ENCODE data around the gene FRA10AC1.

FRA10AC1 gene, protein sequence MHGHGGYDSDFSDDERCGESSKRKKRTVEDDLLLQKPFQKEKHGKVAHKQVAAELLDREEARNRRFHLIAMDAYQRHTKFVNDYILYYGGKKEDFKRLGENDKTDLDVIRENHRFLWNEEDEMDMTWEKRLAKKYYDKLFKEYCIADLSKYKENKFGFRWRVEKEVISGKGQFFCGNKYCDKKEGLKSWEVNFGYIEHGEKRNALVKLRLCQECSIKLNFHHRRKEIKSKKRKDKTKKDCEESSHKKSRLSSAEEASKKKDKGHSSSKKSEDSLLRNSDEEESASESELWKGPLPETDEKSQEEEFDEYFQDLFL

DNA sequence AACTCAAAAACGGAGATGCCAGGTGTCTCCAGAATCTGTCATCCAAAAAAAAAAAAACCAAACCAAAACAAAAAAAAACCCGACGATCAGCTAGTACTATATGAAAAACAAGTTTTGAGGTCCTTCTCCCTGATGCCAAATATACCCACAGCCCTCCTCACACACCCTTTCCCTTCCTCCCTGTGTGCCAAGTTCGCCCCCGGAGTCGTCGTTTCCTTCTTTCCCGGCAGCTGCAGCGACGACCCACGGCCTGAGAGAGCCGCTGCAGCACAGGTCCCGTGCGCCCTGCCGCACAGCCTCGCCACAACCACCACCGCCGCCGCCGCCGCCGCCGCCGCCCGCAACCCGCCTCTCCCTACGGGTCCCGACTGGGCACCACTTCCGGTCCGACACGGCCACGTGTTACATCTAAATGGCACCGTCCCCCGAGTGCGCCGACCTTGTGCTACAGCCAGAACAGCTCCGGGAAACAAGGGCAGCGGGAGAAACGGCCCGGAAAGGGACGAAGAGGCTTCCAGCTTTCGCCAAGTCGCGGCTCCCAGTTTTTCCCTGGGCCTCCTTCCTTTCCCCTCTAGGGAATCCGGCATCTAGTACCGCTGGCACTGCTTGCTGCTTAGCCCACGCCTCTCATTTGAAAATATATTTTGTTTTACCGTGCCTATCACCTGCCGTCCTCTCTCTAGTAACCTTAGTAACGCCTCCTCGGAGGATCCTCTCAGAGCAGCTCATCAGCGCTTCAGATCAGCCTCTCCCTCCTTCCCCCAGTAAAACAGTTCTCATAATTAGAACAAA is at the start of gene FRA10AC1:
Gene FRA10AC1 (minus strand): TSS at position 383 of the 792 bp plus-strand sequence. CDS start 2,486 bp downstream, outside the sequence.
- DNase-seq, result peak; percentile 90

DNA sequence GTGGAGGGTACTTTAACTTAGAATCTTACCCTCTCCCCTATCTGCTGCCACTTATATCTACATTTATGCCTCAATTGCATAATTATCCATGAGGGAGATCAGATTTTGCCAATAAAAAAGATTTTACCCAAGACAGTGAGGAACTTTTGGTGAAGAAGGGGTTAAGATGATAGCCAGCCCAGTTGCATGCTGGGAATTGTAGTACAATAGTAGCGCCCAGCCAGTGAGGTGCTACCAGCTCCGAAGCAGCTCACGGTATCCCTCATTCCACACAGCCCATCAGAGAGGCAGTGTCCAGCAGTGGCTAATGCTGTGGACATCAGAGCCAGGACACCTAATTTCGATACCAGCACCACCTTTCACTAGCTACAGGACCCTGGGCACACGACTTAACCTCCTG is 49.4 kb upstream of the FRA10AC1 start:
- peak; percentile 8 for DNase-seq

DNA sequence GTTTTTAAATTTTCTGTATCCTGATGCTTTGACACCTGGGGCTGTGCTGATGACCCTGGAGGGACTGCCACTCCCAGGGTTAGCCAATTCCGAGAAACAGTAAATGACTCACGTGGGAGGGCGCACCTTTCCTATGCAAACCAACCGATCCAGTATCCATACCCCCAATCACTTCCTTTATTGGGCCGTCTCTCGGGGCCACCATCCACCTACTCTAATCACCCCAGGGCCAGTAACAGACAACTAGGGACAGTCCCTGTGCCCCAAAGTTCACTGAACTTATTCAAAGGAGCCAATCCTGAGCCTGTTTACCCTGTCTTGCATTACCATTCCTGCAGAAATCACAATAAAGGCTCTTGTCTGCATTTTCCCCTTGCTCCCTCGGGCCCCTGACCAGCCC is 48.7 kb upstream of the FRA10AC1 start:
- no peak for DNase-seq

DNA sequence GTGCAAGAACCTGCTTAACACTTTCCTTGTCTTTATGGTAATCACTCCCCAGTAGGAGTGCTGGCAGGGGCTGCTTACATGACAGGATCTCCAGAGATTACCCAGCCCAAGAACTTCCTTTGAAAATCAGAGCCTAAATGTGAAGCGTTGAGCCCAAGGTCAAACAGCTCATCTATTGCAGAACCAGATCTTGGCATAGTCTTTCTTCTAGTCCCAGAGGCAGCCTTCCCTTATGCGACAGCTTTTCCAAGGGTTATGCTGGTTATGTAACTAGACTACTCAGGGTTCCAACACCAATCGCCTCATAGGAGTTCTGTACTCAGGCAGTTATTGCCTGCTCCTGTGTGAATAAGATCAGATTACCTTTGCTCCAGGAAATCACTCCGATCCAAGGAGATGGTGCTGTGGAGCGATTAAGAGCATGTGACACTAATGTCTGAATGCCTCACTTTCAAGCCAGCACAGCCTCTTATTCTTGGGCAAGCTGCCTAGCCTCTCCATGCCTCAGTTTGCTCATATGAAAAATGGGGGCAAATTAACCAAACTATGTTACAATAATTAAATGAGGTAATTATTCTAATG is 46.9 kb upstream of the FRA10AC1 start:
- no peak for DNase-seq

DNA sequence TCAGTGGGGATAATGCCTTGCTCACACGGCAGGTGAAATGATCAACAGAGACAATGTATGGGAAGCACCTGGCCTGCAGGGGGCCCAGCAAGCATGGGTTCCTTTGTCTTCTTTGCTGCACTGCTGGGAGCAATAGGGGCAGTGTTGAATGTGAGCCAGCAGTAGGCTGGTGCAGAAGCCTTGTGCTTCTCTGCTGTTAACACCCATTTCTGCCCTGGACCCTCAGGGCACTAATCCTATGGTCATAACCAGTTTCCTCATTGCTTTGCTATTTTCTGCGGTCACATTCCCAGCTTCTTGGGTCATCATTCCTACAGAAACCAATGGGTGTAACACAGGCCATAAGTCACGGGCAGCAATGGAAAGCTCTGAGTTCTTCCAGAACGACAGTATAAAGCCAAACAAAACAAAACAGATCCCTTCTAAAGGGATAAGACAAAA is 44.5 kb upstream of the FRA10AC1 start:
- no peak for DNase-seq

DNA sequence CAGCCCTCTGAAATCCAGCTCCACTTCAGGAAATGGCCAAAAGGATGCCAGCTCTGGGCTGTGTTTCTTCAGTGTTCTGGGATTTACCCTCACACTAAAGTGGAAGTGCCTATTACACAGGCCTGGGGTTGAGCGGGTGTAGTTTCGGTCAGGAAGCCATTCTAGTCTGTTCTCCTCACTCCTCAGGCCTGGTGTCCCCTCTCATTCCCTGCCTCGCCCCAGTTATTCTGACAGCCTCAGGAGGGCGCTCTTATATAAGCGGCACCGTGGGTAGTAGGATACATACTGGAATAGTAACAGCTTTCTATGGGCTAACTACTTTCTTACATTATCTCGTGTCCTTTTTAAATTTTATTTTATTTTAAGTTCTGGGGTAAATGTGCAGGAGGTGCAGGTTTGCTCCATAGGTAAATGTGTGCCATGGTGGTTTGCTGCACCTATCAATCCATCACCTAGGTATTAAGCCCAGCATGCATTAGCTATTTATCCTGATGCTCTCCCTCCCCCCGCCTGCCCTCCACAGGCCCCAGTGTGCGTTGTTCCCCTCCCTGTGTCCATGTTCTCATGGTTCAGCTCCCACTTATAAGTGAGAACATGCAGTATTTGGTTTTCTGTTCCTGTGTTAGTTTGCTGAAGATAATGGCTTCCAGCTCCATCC is 43.1 kb upstream of the FRA10AC1 start:
- DNase-seq, result no peak

DNA sequence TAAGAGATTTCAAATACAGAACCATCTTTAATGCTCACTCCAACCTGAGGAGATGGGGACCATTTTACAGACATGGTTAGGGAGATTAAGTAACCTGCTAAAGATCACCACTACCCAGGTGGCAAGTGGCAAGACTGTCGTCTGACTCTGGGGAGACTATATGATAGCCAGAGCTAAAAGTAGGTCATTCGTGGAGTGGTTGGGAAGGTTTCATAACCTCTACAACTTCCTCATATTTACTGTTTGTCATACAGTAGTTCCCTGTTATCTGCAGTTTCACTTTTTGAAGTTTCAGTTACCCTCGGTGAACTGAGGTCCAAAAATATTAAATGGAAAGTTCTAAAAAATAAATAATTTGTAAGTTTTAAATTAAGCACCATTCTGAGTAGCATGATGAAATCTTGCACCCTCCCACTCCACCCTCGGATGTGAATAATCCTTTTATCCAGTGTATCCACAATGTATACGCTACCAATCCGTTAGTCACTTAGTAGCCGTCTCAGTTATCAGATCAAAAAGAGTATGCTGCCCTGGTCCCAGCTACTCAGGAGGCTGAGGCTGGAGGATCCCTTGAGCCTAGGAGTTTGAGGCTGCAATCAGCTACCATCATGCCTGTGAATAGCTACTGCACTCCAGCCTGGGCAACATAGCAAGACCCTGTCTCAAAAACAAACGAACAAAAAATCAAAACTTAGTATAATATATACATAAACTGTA is 40.4 kb upstream of the FRA10AC1 start:
- no peak for DNase-seq

DNA sequence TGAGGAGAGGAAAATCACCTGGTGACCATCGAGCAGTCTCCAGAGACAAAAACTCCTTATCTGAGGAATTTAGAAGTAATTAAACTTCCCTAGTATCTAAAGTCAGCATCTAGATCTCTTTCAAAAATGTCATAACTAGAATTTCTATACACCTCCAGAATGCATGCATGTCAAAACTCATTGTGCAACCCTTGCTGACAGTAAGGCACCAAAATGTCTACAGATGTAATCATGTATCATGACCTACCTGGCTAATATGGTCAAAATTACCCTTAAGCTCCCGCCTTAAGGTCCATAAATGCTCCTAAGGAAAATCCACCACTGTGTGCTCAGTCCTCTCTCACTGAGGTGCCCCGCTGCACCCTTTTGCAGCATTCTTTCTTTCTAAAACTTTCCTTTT is 39.0 kb upstream of the FRA10AC1 start:
- DNase-seq, result no peak

DNA sequence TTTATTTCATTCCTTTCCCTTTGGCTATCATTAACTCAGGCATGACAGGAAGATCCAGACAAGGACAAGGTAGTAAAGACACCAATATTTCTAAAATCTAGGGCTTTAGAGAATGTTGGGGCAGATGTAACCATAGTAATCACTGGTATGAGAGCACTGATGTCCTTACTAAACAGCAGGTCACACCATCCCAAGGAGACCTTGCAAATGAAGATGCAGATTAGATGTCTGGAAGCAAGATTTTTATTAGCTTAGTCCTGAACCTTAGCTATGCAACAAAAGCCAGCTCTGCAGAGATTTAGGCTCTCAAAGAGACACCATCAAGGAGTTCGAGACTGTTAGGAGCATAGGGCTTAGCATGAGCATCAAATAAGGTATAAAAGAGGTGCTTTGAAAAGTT is 23.6 kb upstream of the FRA10AC1 start:
- DNase-seq, result no peak

DNA sequence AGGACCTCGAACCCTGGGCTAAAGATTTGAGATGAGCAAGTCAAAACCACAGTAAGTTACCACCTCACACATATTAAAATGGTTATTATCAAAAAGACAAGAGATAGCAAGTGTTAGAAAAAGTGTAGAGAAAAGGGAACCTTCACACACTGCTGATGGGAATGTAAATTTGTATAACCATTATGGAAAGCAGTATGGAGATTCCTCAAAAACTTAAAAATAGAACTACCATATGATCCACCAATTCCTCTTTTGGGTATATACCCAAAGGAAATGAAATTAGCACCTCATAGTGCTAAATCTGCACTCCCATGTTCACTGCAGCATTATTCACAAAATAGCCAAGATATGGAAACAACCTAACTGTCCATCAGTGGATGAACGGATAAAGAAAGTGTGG is 20.8 kb upstream of the FRA10AC1 start:
- DNase-seq, result no peak

DNA sequence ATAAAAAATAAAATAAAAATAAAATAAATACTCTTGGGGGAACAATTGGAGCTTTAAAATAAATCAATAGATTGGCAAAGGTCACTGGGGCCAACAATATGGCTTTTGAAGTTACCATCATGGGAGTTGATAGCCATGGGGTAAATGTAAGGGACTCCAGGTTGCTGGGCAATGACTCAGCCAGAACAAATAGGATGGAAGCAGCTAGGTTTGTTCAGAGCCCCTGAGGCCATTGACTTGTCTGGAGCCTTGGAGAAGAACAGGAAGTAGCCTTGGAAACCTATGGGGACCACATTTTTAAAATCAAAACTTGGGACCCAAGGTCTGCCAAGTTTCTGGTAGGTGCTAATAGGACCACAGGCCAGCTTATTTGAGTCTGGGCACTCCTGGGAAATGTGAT is 20.2 kb upstream of the FRA10AC1 start:
- no peak for DNase-seq

DNA sequence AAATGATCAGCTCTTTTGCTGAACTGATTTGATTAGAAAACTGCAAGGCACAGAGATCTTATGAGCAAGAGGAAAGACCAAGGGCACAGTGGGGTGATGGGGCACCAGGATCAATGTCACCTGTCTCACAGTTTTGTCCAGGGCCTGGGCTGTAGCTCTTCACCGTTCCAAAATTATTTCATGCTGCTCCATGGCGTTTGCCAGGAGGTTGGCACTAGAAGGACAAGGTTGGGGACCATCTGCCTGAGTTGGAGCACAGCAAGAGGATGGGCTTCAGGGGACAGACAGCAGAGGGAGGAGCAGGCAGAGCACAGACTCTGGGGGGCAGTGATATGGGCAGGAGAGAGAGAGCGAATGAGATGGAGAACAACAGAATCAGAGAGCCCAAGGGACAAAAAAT is 17.5 kb upstream of the FRA10AC1 start:
- no peak for DNase-seq

DNA sequence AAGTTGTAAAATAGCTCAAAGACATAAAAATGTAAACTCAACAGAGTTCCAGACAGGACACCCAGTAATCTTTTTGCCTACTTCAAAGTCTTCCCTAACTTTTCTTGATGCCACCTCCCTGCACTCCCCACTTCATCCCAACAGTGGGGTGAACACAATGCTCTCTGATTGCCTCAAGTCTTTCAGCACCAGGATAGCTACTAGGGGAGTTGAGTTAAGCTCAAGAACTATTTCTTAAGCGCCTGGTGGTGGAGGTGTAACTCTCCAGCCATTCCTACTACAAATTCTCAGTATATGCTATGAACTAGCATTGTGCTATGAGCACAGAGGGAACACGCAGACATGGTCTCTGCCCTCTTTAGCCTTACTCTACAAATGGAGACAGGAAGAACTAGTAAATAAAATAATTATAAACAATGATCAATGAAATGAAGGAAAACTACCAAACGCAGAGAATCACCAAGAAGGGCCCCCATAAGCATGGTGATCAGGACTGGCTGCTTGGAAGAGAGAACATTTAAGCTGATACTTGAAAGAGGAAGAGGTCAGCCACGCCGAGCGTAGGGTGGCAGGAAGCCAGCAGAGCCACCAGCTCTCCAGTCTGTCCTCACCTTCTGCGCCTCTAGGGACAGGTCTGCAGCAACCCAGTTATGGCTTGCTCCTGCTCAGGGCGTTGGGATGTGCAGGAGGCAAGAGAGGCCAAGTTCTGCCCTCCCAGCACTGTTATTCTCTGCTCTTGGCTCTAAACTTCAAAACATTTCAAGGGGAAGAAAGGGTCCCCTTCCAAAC is 16.7 kb upstream of the FRA10AC1 start:
- no peak for DNase-seq

DNA sequence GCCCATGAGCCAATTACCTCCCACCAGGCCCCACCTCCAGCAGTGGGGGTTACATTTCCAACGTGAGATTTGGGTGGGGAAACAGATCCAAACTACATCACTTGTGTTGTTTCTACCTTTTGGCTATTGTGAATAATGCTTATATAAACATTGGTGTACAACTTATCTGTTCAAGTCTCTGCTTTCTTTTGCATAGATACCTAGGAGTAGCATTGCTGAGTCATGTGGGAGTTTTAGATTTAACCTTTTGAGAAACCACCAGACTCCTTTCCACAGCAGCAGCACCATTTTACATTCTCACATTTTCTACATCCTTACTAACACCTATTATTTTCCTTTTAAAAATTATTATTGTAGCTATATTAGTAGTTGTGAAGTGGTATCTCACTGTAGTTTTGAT is 14.4 kb upstream of the FRA10AC1 start:
- DNase-seq, result no peak

DNA sequence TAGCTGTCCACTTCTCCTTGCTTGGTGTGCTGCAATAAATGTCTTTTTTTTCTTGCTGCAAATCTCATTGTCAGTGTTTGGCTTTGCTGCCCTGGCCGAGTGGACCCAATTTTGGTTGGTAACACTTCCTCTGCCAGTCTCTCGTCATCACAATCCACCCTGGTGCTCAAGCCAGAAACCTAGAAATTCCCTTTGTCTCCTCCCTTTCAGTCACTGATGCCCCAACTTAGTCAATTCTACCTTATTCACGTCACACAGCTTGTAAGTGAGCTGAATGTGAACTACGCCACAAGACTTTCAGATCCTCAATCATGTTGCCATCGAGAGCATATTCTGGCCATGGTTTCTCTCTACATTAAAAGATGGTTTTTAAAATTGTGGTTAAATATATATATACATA is 13.0 kb upstream of the FRA10AC1 start:
- peak; percentile 5 for DNase-seq

DNA sequence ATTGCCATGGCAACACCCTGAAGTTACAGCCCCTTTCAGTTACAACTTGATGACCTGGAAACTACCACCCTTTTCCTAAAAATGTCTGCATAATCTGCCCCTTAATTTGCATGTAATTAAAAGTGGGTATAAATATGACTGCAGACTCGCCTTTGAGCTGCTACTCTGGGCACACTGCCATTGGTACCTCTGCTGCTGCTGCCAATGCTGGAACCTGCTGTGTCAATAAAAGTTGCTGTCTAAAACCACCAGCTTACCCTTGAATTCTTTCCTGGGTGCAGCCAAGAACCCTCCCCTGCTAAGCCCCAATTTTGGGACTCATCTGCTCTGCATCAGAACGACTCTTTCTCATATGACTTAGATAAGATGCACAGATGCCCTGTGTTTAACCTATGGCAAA is 10.2 kb upstream of the FRA10AC1 start:
- DNase-seq, result no peak

DNA sequence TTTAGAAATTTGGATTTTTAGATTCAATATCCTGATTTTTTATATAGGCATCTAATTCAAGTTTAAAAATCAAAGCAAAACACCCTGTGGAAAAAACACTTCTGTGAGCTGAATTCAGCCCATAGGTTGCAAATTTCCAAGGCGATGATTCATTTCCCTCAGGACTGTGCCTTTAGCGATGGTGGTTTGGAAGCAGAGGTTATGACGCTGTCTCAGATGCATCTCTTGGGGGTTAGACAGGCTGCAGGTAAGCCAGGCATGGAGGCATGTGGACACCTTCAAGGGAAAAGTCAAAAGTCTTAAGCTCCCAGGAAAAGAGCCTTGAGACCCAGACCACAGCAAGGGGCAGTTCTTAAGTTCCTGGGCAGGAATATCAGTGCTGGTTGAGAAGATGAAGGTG is 9.5 kb upstream of the FRA10AC1 start:
- DNase-seq, result no peak

DNA sequence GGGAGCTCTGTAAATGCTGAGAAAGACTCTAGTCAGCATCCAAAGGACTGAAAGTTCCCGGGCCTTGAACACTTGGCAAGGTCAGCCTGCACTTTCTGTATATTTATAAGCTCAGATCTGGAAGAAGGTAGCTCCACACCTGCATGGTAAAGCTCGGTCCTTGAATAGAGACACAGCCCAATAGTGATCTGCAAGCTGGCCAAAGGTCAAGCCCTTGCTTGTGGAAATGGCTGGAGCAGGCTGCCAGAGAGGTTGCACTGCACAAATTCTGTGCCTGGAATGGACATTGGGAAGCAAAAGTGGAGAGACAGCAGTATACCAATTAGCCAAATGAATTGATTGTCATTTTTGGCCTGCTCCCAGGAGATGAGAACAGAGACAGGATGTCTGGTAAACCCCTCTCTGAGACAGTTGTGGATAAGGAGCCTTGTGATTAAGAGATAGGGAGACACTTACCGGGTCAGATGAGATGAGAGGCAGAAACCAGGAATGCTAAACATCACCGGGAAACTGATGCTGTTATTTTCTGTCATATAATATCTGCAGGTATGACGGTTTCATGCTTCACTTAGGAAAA is 8.0 kb upstream of the FRA10AC1 start:
- no peak for DNase-seq

DNA sequence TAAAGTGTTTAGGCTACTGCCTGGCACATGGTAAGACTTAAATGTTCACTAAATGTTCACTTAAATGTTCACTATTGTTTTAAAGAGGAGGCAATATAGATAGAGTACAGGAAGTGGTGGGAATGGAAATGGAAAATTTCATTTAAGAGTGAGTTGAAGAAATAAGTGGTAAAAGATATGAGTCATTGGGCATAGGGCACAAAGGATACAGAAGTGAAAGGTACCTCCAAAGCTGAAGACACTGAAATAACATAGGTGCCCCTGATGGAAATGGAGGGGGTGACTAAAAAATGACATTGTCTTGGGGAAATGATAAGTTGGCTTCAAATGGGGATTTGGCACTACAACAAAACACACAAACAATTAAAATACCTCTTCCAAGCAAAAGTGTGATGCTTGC is 5.2 kb upstream of the FRA10AC1 start:
- no peak for DNase-seq

DNA sequence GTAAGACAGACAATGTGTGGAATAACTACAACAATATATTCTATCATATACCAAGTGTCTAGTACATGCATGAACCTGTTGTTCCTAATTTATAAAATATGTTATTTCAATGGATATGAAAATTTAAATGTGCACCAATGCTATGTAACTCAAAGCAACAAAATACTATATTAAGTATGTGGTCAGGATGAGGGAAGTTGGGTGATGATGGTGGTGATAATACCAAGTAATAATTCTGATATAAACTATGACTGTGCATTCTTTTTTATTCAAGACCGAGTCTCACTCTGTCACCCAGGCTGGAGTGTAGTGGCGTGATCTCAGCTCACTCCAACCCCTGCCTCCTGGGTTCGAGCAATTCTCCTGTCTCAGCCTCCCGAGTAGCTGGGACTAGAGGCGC is 2.1 kb upstream of the FRA10AC1 start:
- DNase-seq, result no peak

DNA sequence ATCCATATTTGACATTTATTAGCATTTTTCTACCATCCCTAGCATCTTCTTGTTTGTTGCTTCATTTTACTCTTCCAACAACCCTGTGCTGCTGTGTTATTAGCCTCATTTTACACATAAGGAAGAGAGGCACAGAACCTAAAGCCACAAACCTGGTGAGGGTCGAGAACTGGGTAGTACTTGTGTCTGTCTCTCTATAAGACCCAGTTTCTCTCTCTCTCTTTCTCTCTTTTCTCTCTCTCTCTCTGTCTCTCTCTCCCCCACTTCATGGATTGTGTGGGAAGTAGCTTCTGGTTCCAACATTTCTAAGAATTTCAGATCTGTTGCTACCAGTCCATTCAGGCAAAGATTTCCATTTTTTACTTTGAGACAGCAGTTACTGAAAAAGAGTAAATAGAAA is 1.4 kb upstream of the FRA10AC1 start:
- no peak for DNase-seq

DNA sequence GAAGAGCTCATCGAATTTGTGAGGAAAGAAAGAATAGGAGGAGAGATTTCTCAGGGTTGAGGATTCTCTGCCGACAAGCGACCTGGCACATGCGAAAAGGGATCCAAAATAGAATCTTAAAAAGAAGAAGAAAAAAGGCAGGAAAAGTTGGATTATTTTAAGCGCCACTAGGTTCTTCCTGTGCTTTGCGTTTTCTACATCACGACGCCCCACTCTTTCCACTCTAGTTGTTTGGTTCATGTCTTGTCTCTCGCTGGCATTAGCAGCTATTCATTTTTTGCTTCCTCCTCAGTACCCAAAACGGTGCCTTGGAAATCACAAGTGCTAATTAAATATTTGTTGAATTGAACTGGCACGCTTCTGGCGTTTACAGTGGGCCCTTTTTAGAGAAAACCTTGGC is 674 bp upstream of the FRA10AC1 start:
- peak; percentile 13 for DNase-seq
